Prostate gland (tissue), 2 donors: ENCODE measurements around the gene EIF2S2. TPM values are rescaled to one million over a fixed set of nuclear protein-coding genes. Genes with fewer than 3 reads are reported as not detected.

Experiments
- DNase-seq: peaks from one replicate; pipeline ENCODE4 v3.0.0-alpha.2; 2019; ENCODE audit warnings: low spot score
- H3K27ac ChIP-seq, 2 donors: fragments of 200-600 bp; sonication (generic); 2 replicates each; pipeline ENCODE4 v1.5.1; 2017 to 2019
- H3K27me3 ChIP-seq: fragments of 200-600 bp; sonication (generic); replicated peaks from 2 replicates; pipeline ENCODE4 v1.5.1; 2019; ENCODE audit not compliant: insufficient read depth
- H3K36me3 ChIP-seq, 2 donors: fragments of 200-600 bp; sonication (generic); 1 replicate in 1 of 2; 2 replicates in 1 of 2; pipeline versions ENCODE4 v1.5.1 to v1.8.1; 2017 to 2019
- H3K4me1 ChIP-seq: fragments of 200-600 bp; sonication (generic); replicated peaks from 2 replicates; pipeline ENCODE4 v1.5.1; 2019
- H3K4me3 ChIP-seq, 2 donors: fragments of 200-600 bp; sonication (generic); 2 replicates each; pipeline ENCODE4 v1.5.1; 2017 to 2019
- H3K9me3 ChIP-seq: fragments of 200-600 bp; sonication (generic); 2 replicates; pipeline ENCODE4 v1.5.1; 2017
- CTCF ChIP-seq, 4 experiments: fragments of 200-600 bp in 2 of 4; fragments of 450-650 bp in 2 of 4; sonication (generic) in 2 of 4; IDR thresholded peaks; 1 replicate in 3 of 4; 2 replicates in 1 of 4; pipeline ENCODE4 v1.5.1; 2016 to 2019; ENCODE audit warnings: antibody characterized with exemption in 4 of 4, mild to moderate bottlenecking in 2 of 4, moderate library complexity in 2 of 4
- POLR2A ChIP-seq: fragments of 450-650 bp; IDR thresholded peaks from one replicate; pipeline ENCODE4 v1.6.1; 2016; ENCODE audit warnings: antibody characterized with exemption, mild to moderate bottlenecking
- POLR2AphosphoS5 ChIP-seq: sonication (generic); formaldehyde crosslinking; IDR thresholded peaks from one replicate; pipeline ENCODE4 v1.6.1; 2017; ENCODE audit warnings: antibody characterized with exemption
- WGBS: methylation state at CpG from one replicate; pipeline ENCODE4 v1.1.5; 2018; 5-methylcytosine and 5-hydroxymethylcytosine counted together
- intact Hi-C: fragments of 100-400 bp; cut with DNase I; formaldehyde crosslinking; loops from one replicate; pipeline ENCODE4 v1.14.2; 2022
- total RNA-seq, 2 donors: library from RNA; depleted of rRNA; stranded (reverse); fragments of >200 nt; gene quantifications; one replicate each; pipeline ENCODE4 v1.1.0, GENCODE V29; 2016

EIF2S2 gene
- total RNA-seq, 2 donors from 2014 or later, result 32.7 to 41.0 TPM

- intact Hi-C loops, result no loop called here
- WGBS, result 0% methylated on average over 18 of the region's 18 CpGs
- Histone ChIP-seq H3K27ac (peak overlapping the region; percentile 89 to 90), H3K4me3 (peak overlapping the region; percentile 74 to 78), H3K4me1 (no peaks in the 10 kb centered on the region), H3K36me3 (no peaks in the 10 kb centered on the region), H3K9me3 (no peaks in the 10 kb centered on the region), H3K27me3 (no peaks in the 10 kb centered on the region)
- peak; percentile 22 for DNase-seq
- TF ChIP-seq CTCF (IDR thresholded peaks at IDR 0.05) (no peak), POLR2AphosphoS5 (no peak), POLR2A (no peak)
These were observed 608 bp upstream of the EIF2S2 start for GRCh38 chr20:34112600-34113101.

GRCh38 chr20:34110745-34111641, 1.1 kb downstream of the EIF2S2 start:
- 4% methylated on average over 22 of the region's 22 CpGs for WGBS
- Histone ChIP-seq H3K27ac (peak overlapping the region; percentile 90 to 91), H3K9me3 (no peaks in the 10 kb centered on the region), H3K4me3 (peak overlapping the region; percentile 74 to 78), H3K4me1 (no peaks in the 10 kb centered on the region), H3K36me3 (no peaks in the 10 kb centered on the region), H3K27me3 (no peaks in the 10 kb centered on the region)
- DNase-seq, result no peak
- TF ChIP-seq POLR2AphosphoS5 (no peak), CTCF (IDR thresholded peaks at IDR 0.05) (no peak), POLR2A (no peak)
- intact Hi-C loops, result no loop called here

GRCh38 chr20:34110025-34110744, 1.9 kb downstream of the EIF2S2 start:
- intact Hi-C loops, result no loop called here
- H3K27me3 ChIP-seq, result no peaks in the 10 kb centered on the region
- 78% methylated on average over 10 of the region's 10 CpGs for WGBS
- DNase-seq, result no peak
- peak overlapping the region in 1 of 2 donors; percentile 78 for H3K4me3 ChIP-seq
- H3K27ac ChIP-seq, result peak overlapping the region in 1 of 2 donors; percentile 90
- TF ChIP-seq POLR2A (no peak), POLR2AphosphoS5 (no peak), CTCF (IDR thresholded peaks at IDR 0.05) (no peak)
- no peaks in the 10 kb centered on the region for H3K9me3 ChIP-seq
- H3K4me1 ChIP-seq, result no peaks in the 10 kb centered on the region
- no peaks in the 10 kb centered on the region for H3K36me3 ChIP-seq

GRCh38 chr20:34109442-34109841, 2.6 kb downstream of the EIF2S2 start:
- TF ChIP-seq CTCF (IDR thresholded peaks at IDR 0.05) (no peak), POLR2AphosphoS5 (no peak), POLR2A (no peak)
- no peaks in the 10 kb centered on the region for H3K36me3 ChIP-seq
- intact Hi-C loops, result no loop called here
- H3K9me3 ChIP-seq, result no peaks in the 10 kb centered on the region
- H3K4me1 ChIP-seq, result no peaks in the 10 kb centered on the region
- no peak for DNase-seq
- no peaks in the 10 kb centered on the region for H3K27me3 ChIP-seq
- no peak overlapping the region for H3K4me3 ChIP-seq
- no peak overlapping the region for H3K27ac ChIP-seq
- WGBS, result 88% methylated on average over 6 of the region's 6 CpGs
